Neuronal stem cell (in vitro differentiated cells): ENCODE results near the gene OR3A1.
A peak's percentile ranks its signal among the peaks of the same experiment; 100 is the strongest.
"Not testable (repeated sequence)": the region's sequence is repeated elsewhere in the genome, so short reads cannot be mapped to it uniquely, and the experiment has no call there.

Source experiments
- DNase-seq: peaks from one replicate; pipeline ENCODE4 v3.0.0-alpha.2; 2013; ENCODE audit warnings: low spot score
- H2AFZ ChIP-seq: one replicate; pipeline ENCODE4 v1.6.1; 2013; ENCODE audit warnings: mild to moderate bottlenecking, low read length, inconsistent platforms
- H2AK5ac ChIP-seq: 2 replicates; pipeline ENCODE4 v1.6.1; 2013; ENCODE audit warnings: low read depth, mild to moderate bottlenecking, inconsistent platforms, low read length, moderate library complexity, mixed read lengths
- H2BK120ac ChIP-seq: 2 replicates; pipeline ENCODE4 v1.6.1; 2013; ENCODE audit warnings: low read depth, mild to moderate bottlenecking, inconsistent platforms, low read length, moderate library complexity, mixed read lengths
- H2BK12ac ChIP-seq: one replicate; pipeline ENCODE4 v1.6.1; 2013; ENCODE audit warnings: low read length, inconsistent platforms
- H2BK15ac ChIP-seq: 2 replicates; pipeline ENCODE4 v1.6.1; 2013; ENCODE audit warnings: mild to moderate bottlenecking, low read length, inconsistent platforms, mixed read lengths
- H2BK5ac ChIP-seq: one replicate; pipeline ENCODE4 v1.6.1; 2013; ENCODE audit warnings: inconsistent platforms, mild to moderate bottlenecking, low read length, moderate library complexity
- H3K14ac ChIP-seq: one replicate; pipeline ENCODE4 v1.6.1; 2013; ENCODE audit warnings: low read length, inconsistent platforms
- H3K18ac ChIP-seq: 2 replicates; pipeline ENCODE4 v1.6.1; 2013; ENCODE audit warnings: low read length, inconsistent platforms
- H3K23ac ChIP-seq: 2 replicates; pipeline ENCODE4 v1.6.1; 2013; ENCODE audit warnings: low read depth, mild to moderate bottlenecking, mixed read lengths, low read length, inconsistent platforms; ENCODE audit not compliant: poor library complexity
- H3K27ac ChIP-seq: replicated peaks from 3 replicates; pipeline ENCODE4 v1.5.1; 2013; ENCODE audit warnings: low read length, inconsistent platforms
- H3K27me3 ChIP-seq, 3 experiments: 2 replicates each; pipeline ENCODE4 v1.6.1; 2013; ENCODE audit warnings: low read length in 3 of 3, mild to moderate bottlenecking in 2 of 3, inconsistent platforms in 1 of 3, low read depth in 1 of 3, mixed read lengths in 1 of 3, moderate library complexity in 1 of 3; ENCODE audit not compliant: control insufficient read depth in 3 of 3, insufficient read depth in 3 of 3
- H3K36me3 ChIP-seq, 2 donors: replicated peaks in 1 of 2; 2 replicates each; pipeline ENCODE4 v1.6.1; 2013; ENCODE audit warnings: low read length in 2 of 2; ENCODE audit not compliant: control insufficient read depth in 2 of 2, insufficient read depth in 2 of 2
- H3K4ac ChIP-seq: 2 replicates; pipeline ENCODE4 v1.6.1; 2013; ENCODE audit warnings: inconsistent platforms, mild to moderate bottlenecking, low read length, moderate library complexity
- H3K4me1 ChIP-seq, 2 donors: 1 replicate in 1 of 2; 2 replicates in 1 of 2; pipeline ENCODE4 v1.6.1; 2013; ENCODE audit warnings: low read length in 2 of 2, low read depth in 1 of 2; ENCODE audit not compliant: control insufficient read depth in 2 of 2, insufficient read depth in 1 of 2
- H3K4me2 ChIP-seq: one replicate; pipeline ENCODE4 v1.6.1; 2013; ENCODE audit warnings: mild to moderate bottlenecking, low read length, inconsistent platforms; ENCODE audit not compliant: insufficient read depth, poor library complexity, severe bottlenecking
- H3K4me3 ChIP-seq, 2 donors: 2 replicates each; pipeline ENCODE4 v1.5.1; 2013; ENCODE audit warnings: low read length in 2 of 2, mild to moderate bottlenecking in 2 of 2, inconsistent platforms in 1 of 2, moderate library complexity in 1 of 2
- H3K79me1 ChIP-seq: one replicate; pipeline ENCODE4 v1.6.1; 2013; ENCODE audit warnings: low read depth, mild to moderate bottlenecking, inconsistent platforms, low read length, moderate library complexity
- H3K9ac ChIP-seq: one replicate; pipeline ENCODE4 v1.6.1; 2013; ENCODE audit warnings: mild to moderate bottlenecking, low read depth, low read length, inconsistent platforms; ENCODE audit not compliant: poor library complexity
- H3K9me3 ChIP-seq, 2 donors: replicated peaks in 1 of 2; 2 replicates each; pipeline versions ENCODE3 to v1.6.1; 2013; ENCODE audit warnings: low read length in 2 of 2, mild to moderate bottlenecking in 2 of 2, inconsistent platforms in 1 of 2, low read depth in 1 of 2, mixed read lengths in 1 of 2, moderate library complexity in 1 of 2; ENCODE audit not compliant: control insufficient read depth in 2 of 2, insufficient read depth in 1 of 2
- H4K8ac ChIP-seq: one replicate; pipeline ENCODE4 v1.6.1; 2013; ENCODE audit warnings: low read depth, mild to moderate bottlenecking, inconsistent platforms, low read length, moderate library complexity
- H4K91ac ChIP-seq: one replicate; pipeline ENCODE4 v1.6.1; 2013; ENCODE audit warnings: low read length, low read depth, mild to moderate bottlenecking, inconsistent platforms; ENCODE audit not compliant: poor library complexity
- WGBS, 2 donors: extraction: QIAGEN DNeasy Blood & Tissue Kit; methylation state at CpG; one replicate each; pipeline ENCODE4 v1.1.7; 2013; ENCODE audit warnings: missing lambda C conversion rate in 2 of 2, mixed read lengths in 1 of 2; ENCODE audit not compliant: insufficient read length in 2 of 2, insufficient replicate concordance in 1 of 2; ENCODE audit errors: extremely low coverage in 2 of 2; 5-methylcytosine and 5-hydroxymethylcytosine counted together

The OR3A1 gene

DNA sequence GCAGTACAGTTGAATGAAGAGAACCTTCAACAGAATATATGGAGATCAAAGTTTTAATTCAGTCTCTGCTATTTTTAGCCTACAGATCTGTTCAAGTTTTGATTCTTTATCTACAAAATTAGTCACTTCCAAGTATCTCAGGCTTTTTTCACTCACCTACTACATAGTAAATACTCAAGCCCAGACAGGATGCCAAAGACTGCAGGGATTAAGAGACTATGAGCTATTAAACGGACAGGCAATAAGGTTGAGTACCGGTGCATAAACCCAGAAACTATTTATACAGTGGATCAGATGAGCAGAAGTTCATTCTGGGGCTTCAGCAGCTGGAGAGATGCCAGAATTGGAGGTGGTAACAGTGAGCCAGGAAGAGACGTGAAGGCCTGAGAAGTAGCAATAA lies 18.7 kb upstream of the OR3A1 start:
- H3K4me1 ChIP-seq: peaks cover 0 to 9% of the 10 kb centered on the region in 2 donors
- no peak overlapping the region for H2BK15ac ChIP-seq
- H3K9me3 ChIP-seq: no peaks in the 10 kb centered on the region
- no peak for DNase-seq
- no peak overlapping the region for H2BK5ac ChIP-seq
- H3K4ac ChIP-seq: no peak overlapping the region
- no peak overlapping the region for H3K18ac ChIP-seq
- no peaks in the 10 kb centered on the region for H3K36me3 ChIP-seq
- no peak overlapping the region for H2BK12ac ChIP-seq
- H3K23ac ChIP-seq: no peak overlapping the region
- H2BK120ac ChIP-seq: no peak overlapping the region
- H3K27me3 ChIP-seq: no peaks in the 10 kb centered on the region
- H3K27ac ChIP-seq: peak overlapping the region; percentile 97
- H4K8ac ChIP-seq: no peak overlapping the region
- no peak overlapping the region for H3K14ac ChIP-seq
- H3K9ac ChIP-seq: no peak overlapping the region
- H3K4me3 ChIP-seq: no peak overlapping the region
- no peak overlapping the region for H2AK5ac ChIP-seq
- no CpG with 5 or more reads among the region's 3 CpGs for WGBS, 2 donors
- no peak overlapping the region for H2AFZ ChIP-seq
- H4K91ac ChIP-seq: no peak overlapping the region
- H3K79me1 ChIP-seq: no peaks in the 10 kb centered on the region
- no peak overlapping the region for H3K4me2 ChIP-seq

GRCh38 chr17:3308603-3309002 lies 10.4 kb upstream of the OR3A1 start:
- Histone ChIP-seq H3K18ac (no peak overlapping the region), H2BK12ac (no peak overlapping the region), H4K8ac (no peak overlapping the region), H3K79me1 (no peaks in the 10 kb centered on the region), H3K4me1 (no peaks in the 10 kb centered on the region), H3K36me3 (no peaks in the 10 kb centered on the region), H2BK5ac (no peak overlapping the region), H3K9ac (no peak overlapping the region), H3K4me3 (no peak overlapping the region), H3K14ac (no peak overlapping the region), H2AFZ (no peak overlapping the region), H2AK5ac (no peak overlapping the region), H3K9me3 (peaks cover 0 to 3% of the 10 kb centered on the region in 2 donors), H2BK15ac (no peak overlapping the region), H3K23ac (no peak overlapping the region), H3K27ac (no peak overlapping the region), H3K4ac (no peak overlapping the region), H4K91ac (no peak overlapping the region), H3K27me3 (peaks cover 0 to 5% (median 0%) of the 10 kb centered on the region in 3 experiments), H2BK120ac (no peak overlapping the region), H3K4me2 (no peak overlapping the region)
- WGBS, 2 donors: no CpG with 5 or more reads among the region's 4 CpGs
- DNase-seq: no peak

- peaks cover 0 to 5% (median 0%) of the 10 kb centered on the region in 3 experiments for H3K27me3 ChIP-seq
- peaks cover 0 to 4% of the 10 kb centered on the region in 2 donors for H3K9me3 ChIP-seq
- H3K4me3 ChIP-seq: no peak overlapping the region
- H3K4me2 ChIP-seq: no peak overlapping the region
- no peak for DNase-seq
- no peak overlapping the region for H2AK5ac ChIP-seq
- no peak overlapping the region for H4K91ac ChIP-seq
- no peaks in the 10 kb centered on the region for H3K36me3 ChIP-seq
- H3K4ac ChIP-seq: no peak overlapping the region
- H3K4me1 ChIP-seq: no peaks in the 10 kb centered on the region
- no peak overlapping the region for H2BK5ac ChIP-seq
- no peak overlapping the region for H3K23ac ChIP-seq
- H3K79me1 ChIP-seq: no peaks in the 10 kb centered on the region
- H2BK120ac ChIP-seq: no peak overlapping the region
- H4K8ac ChIP-seq: no peak overlapping the region
- H2BK12ac ChIP-seq: no peak overlapping the region
- no peak overlapping the region for H2AFZ ChIP-seq
- WGBS, 2 donors: no CpG with 5 or more reads among the region's 4 CpGs
- H3K18ac ChIP-seq: no peak overlapping the region
- H2BK15ac ChIP-seq: no peak overlapping the region
- H3K9ac ChIP-seq: no peak overlapping the region
- no peak overlapping the region for H3K27ac ChIP-seq
- no peak overlapping the region for H3K14ac ChIP-seq
Measured at GRCh38 chr17:3295632-3296031, 2.5 kb downstream of the OR3A1 start.

DNA sequence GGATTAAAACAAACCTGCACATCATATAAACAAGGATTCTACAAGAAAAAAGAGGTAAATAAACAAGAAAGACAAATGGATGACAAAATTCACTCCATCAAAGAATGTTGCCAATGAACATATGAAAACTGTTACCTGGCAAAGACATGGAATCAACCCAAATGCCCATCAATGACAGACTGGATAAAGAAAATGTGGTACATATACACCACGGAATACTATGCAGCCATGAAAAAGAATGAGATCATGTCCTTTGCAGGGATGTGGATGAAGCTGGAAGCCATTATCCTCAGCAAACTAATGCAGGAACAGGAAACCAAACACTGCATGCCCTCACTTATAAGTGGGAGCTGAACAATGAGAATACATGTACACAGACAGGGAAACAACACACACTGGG lies 4.6 kb downstream of the OR3A1 start:
- not testable (repeated sequence) for H3K4me1 ChIP-seq, H3K27me3 ChIP-seq, H2BK5ac ChIP-seq, H2BK12ac ChIP-seq, H3K79me1 ChIP-seq, H3K9me3 ChIP-seq, H2BK15ac ChIP-seq, H3K27ac ChIP-seq, H2BK120ac ChIP-seq, H4K91ac ChIP-seq, H2AFZ ChIP-seq, H3K18ac ChIP-seq, H3K36me3 ChIP-seq, H3K4ac ChIP-seq, H4K8ac ChIP-seq, H3K4me3 ChIP-seq, DNase-seq, H3K9ac ChIP-seq, H3K14ac ChIP-seq, H2AK5ac ChIP-seq, H3K23ac ChIP-seq, H3K4me2 ChIP-seq
- WGBS, 2 donors: no CpG with 5 or more reads among the region's 1 CpG
